ENCODE data around the gene FBN2.
"Not testable (repeated sequence)": the region's sequence is repeated elsewhere in the genome, so short reads cannot be mapped to it uniquely, and the experiment has no call there.

DNA sequence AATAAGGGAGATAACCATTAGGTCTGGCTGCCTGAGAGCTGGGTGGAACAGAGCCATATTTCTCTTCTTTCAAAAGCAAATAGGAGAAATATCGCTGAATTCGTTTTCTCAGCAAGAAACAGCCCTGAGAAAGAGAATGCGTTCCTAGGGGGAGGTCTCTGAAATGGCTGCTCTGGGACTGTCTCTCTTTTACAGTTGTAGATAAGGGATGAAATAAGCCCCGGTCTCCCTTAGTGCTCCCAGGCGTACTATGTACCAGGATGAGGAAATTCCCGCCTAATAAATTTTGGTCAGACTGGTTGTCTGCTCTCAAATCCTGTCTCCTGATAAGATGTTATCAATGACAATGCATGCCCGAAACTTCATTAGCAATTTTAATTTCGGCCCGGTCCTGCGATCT lies 90.8 kb downstream of the FBN2 start:
- TF ChIP-seq ZNF274 (IDR thresholded peaks at IDR 0.05; ENCODE audit: low read depth, low read length); YY1 (IDR thresholded peaks at IDR 0.05; ENCODE audit: insufficient read depth, insufficient read length); SUZ12 (IDR thresholded peaks at IDR 0.05; ENCODE audit: extremely low read depth, insufficient read depth, insufficient read length): not testable (repeated sequence)
